LNCAP (cell line): ENCODE data around the gene SLC2A5.

Experiments used
- CTCF ChIP-seq: fragments of 450-650 bp; IDR thresholded peaks from 2 replicates; pipeline ENCODE4 v1.5.1; 2017; ENCODE audit warnings: mild to moderate bottlenecking

The SLC2A5 gene

GRCh38 chr1:8992936-8993687 lies 76.3 kb downstream of the SLC2A5 start:
- TF ChIP-seq CTCF, result peak; percentile 27; the same call in 1 of the 2 replicates

- no peak for TF ChIP-seq CTCF
Measured at GRCh38 chr1:8989821-8990220, 79.6 kb downstream of the SLC2A5 start.

GRCh38 chr1:8989061-8989460 lies 80.4 kb downstream of the SLC2A5 start:
- TF ChIP-seq CTCF, result no peak

- no peak for TF ChIP-seq CTCF
Measured at GRCh38 chr1:8988618-8988967, 80.8 kb downstream of the SLC2A5 start.

- peak; percentile 99 for TF ChIP-seq CTCF
Measured at GRCh38 chr1:8987881-8988617, 81.4 kb downstream of the SLC2A5 start.

- TF ChIP-seq CTCF, result no peak
Measured at GRCh38 chr1:8986814-8987190, 82.6 kb downstream of the SLC2A5 start.

- no peak for TF ChIP-seq CTCF
Measured at GRCh38 chr1:8985915-8986813, 83.3 kb downstream of the SLC2A5 start.
